Stimulated activated naive CD4-positive, alpha-beta T cell treated with Interleukin-2 at 50 U/mL for 16 hours (primary cell): Measurements from ENCODE around the gene ROR2.

Experiments
- DNase-seq: peaks from one replicate; lab custom pipeline; 2025; lab: John Stamatoyannopoulos, UW

The ROR2 gene

DNA sequence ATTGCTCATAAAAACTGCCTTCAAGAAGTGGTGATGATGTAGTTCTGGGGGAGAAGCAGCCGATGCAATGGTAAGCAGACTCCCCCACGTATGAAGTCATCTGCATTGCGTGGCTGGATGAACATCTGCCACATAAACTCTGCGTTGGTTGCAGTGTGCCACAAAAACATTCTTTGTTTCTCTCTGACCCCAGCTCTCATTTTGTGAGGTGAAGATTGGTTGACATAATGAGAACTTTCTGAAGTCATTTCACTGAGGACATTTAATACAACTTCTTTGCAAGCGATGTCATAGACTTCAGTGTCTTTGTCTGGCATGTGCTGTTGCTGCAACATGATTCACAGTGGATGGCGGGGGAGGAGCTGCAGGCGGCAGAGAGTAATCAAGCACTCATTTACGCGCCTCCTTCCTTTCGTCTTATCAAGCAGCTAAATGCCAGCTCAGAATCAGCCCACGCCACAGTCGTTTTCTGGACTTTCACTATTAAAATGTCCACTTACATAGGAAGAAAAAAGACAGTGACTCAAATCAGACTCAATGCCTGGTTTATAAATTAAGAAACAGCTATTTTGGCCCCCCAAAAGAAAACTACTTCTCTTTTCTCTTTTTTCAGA is 434.8 kb downstream of the ROR2 start:
- DNase-seq: no peak
